Transverse colon (tissue), 4 donors: ENCODE data around the gene SCMH1. TPM values are rescaled to one million over a fixed set of nuclear protein-coding genes. Genes with fewer than 3 reads are reported as not detected.

Source experiments
- DNase-seq: peaks from one replicate; pipeline ENCODE4 v3.0.0-alpha.2; 2019
- H3K27ac ChIP-seq, 4 donors: fragments of 200-600 bp; sonication (generic); 2 replicates each; pipeline ENCODE4 v1.5.1; 2016 to 2018; ENCODE audit warnings: inconsistent platforms in 4 of 4
- H3K27me3 ChIP-seq: fragments of 200-600 bp; sonication (generic); 2 replicates; pipeline ENCODE4 v1.5.1; 2017; ENCODE audit warnings: inconsistent platforms
- H3K36me3 ChIP-seq, 4 donors: fragments of 200-600 bp; sonication (generic); 2 replicates each; pipeline ENCODE4 v1.5.1; 2017 to 2019; ENCODE audit warnings: inconsistent platforms in 4 of 4
- H3K4me1 ChIP-seq, 4 donors: fragments of 200-600 bp; sonication (generic); 2 replicates each; pipeline ENCODE4 v1.5.1; 2017 to 2020; ENCODE audit warnings: inconsistent platforms in 4 of 4
- H3K4me3 ChIP-seq, 4 donors: fragments of 200-600 bp; sonication (generic); 1 replicate in 1 of 4; 2 replicates in 3 of 4; pipeline versions ENCODE4 v1.5.1 to v1.6.1; 2017 to 2019; ENCODE audit warnings: inconsistent platforms in 4 of 4
- H3K9me3 ChIP-seq, 2 donors: fragments of 200-600 bp; sonication (generic); 2 replicates each; pipeline ENCODE4 v1.5.1; 2017 to 2019; ENCODE audit warnings: inconsistent platforms in 2 of 2
- CTCF ChIP-seq, 5 experiments: fragments of 200-600 bp in 3 of 5; fragments of 450-650 bp in 2 of 5; sonication (generic) in 3 of 5; IDR thresholded peaks; 1 replicate in 2 of 5; 2 replicates in 3 of 5; pipeline ENCODE4 v1.5.1; 2016 to 2017; ENCODE audit warnings: antibody characterized with exemption in 5 of 5, inconsistent platforms in 3 of 5, mild to moderate bottlenecking in 2 of 5, moderate library complexity in 1 of 5
- EP300 ChIP-seq: sonication (generic); formaldehyde crosslinking; IDR thresholded peaks from one replicate; pipeline ENCODE4 v1.6.1; 2017; ENCODE audit warnings: antibody characterized with exemption, low read depth
- POLR2A ChIP-seq: fragments of 450-650 bp; IDR thresholded peaks from one replicate; pipeline ENCODE4 v1.6.1; 2016; ENCODE audit warnings: antibody characterized with exemption, mild to moderate bottlenecking, moderate library complexity
- POLR2AphosphoS5 ChIP-seq, 3 donors: sonication (generic); formaldehyde crosslinking; IDR thresholded peaks; one replicate each; pipeline ENCODE4 v1.6.1; 2016; ENCODE audit warnings: antibody characterized with exemption in 3 of 3
- WGBS, 2 donors: methylation state at CpG; one replicate each; pipeline ENCODE4 v1.1.5; 2018; ENCODE audit warnings: low coverage in 1 of 2; 5-methylcytosine and 5-hydroxymethylcytosine counted together
- in situ Hi-C, 4 donors: fragments of 200-750 bp; cut with MboI; loops; one replicate each; pipeline versions ENCODE4 v1.15.0 to v1.15.1; 2017; ENCODE audit warnings: low sequenced_read_pairs in 3 of 4, low pct_ligation_motif_present in 1 of 4, low pct_unique_long_range_greater_than_20kb in 1 of 4
- intact Hi-C: fragments of 100-400 bp; cut with DNase I; formaldehyde crosslinking; loops from one replicate; pipeline ENCODE4 v1.15.1; 2023; ENCODE audit warnings: low total_unique reads
- total RNA-seq, 4 donors: library from RNA; depleted of rRNA; stranded (reverse); fragments of >200 nt; gene quantifications; one replicate each; pipeline ENCODE4 v1.1.0, GENCODE V29; 2016

The SCMH1 gene
- total RNA-seq, 4 donors from 2014 or later = 24.5 to 66.8 (median 49.1) TPM

- H3K27me3 ChIP-seq = no peaks in the 10 kb centered on the region
- no peak for TF ChIP-seq EP300
- no peak for TF ChIP-seq POLR2A
- no peak for TF ChIP-seq POLR2AphosphoS5 (IDR thresholded peaks at IDR 0.05)
- TF ChIP-seq CTCF (IDR thresholded peaks at IDR 0.05) = no peak
- H3K4me3 ChIP-seq = no peak overlapping the region
- peaks cover 7 to 26% (median 16%) of the 10 kb centered on the region in 4 donors for H3K4me1 ChIP-seq
- WGBS, 2 donors = 85 to 89% methylated on average over 2 to 3 of the region's 3 CpGs
- H3K27ac ChIP-seq = no peak overlapping the region
- peaks cover 0 to 8% (median 3%) of the 10 kb centered on the region in 4 donors for H3K36me3 ChIP-seq
- in situ Hi-C loops (loop anchor here in 1 of 4 donors (25.0 kb wide), 1 partner anchor 196 kb away; the partner anchor contains the start of gene SCMH1), intact Hi-C loops (no loop called here)
- no peaks in the 10 kb centered on the region for H3K9me3 ChIP-seq
- no peak for DNase-seq
Measured at GRCh38 chr1:41041614-41042270, 200.4 kb downstream of the SCMH1 start.

GRCh38 chr1:41038110-41038509 lies 204.0 kb downstream of the SCMH1 start:
- Histone ChIP-seq H3K4me3 (no peak overlapping the region), H3K9me3 (no peaks in the 10 kb centered on the region), H3K36me3 (peaks cover 0 to 17% (median 10%) of the 10 kb centered on the region in 4 donors), H3K27ac (no peak overlapping the region), H3K4me1 (no peaks in the 10 kb centered on the region), H3K27me3 (no peaks in the 10 kb centered on the region)
- in situ Hi-C loops (loop anchor here in 1 of 4 donors (25.0 kb wide), 1 partner anchor 199 kb away; the partner anchor contains the start of gene SCMH1), intact Hi-C loops (no loop called here)
- WGBS, 2 donors = 95 to 100% methylated on average over 1 to 5 of the region's 5 CpGs
- DNase-seq = no peak
- TF ChIP-seq POLR2A = no peak
- TF ChIP-seq POLR2AphosphoS5 (IDR thresholded peaks at IDR 0.05) = no peak
- TF ChIP-seq EP300 = no peak
- TF ChIP-seq CTCF (IDR thresholded peaks at IDR 0.05) = no peak

- intact Hi-C loops = no loop called here
- in situ Hi-C loops = loop anchor here in 1 of 4 donors (25.0 kb wide), 1 partner anchor 200 kb away; the partner anchor contains the start of gene SCMH1
- no peak overlapping the region for H3K27ac ChIP-seq
- peaks cover 0 to 24% (median 12%) of the 10 kb centered on the region in 4 donors for H3K36me3 ChIP-seq
- H3K27me3 ChIP-seq = no peaks in the 10 kb centered on the region
- 86 to 92% methylated on average over 1 to 3 of the region's 3 CpGs for WGBS, 2 donors
- TF ChIP-seq CTCF (IDR thresholded peaks at IDR 0.05) = no peak
- TF ChIP-seq POLR2A = no peak
- no peak for TF ChIP-seq EP300
- no peak for TF ChIP-seq POLR2AphosphoS5 (IDR thresholded peaks at IDR 0.05)
- H3K4me1 ChIP-seq = no peaks in the 10 kb centered on the region
- no peak for DNase-seq
- no peaks in the 10 kb centered on the region for H3K9me3 ChIP-seq
- H3K4me3 ChIP-seq = no peak overlapping the region
Measured at GRCh38 chr1:41037116-41037903, 204.8 kb downstream of the SCMH1 start.

GRCh38 chr1:41033272-41033671 lies 208.8 kb downstream of the SCMH1 start:
- in situ Hi-C loops (loop anchor here in 1 of 4 donors (25.0 kb wide), 1 partner anchor 204 kb away; the partner anchor contains the start of gene SCMH1), intact Hi-C loops (no loop called here)
- DNase-seq = no peak
- no peaks in the 10 kb centered on the region for H3K9me3 ChIP-seq
- WGBS, 2 donors = 95 to 100% methylated on average over 1 to 3 of the region's 3 CpGs
- no peaks in the 10 kb centered on the region for H3K4me1 ChIP-seq
- H3K27ac ChIP-seq = no peak overlapping the region
- no peak overlapping the region for H3K4me3 ChIP-seq
- no peak for TF ChIP-seq POLR2AphosphoS5 (IDR thresholded peaks at IDR 0.05)
- TF ChIP-seq EP300 = no peak
- no peak for TF ChIP-seq CTCF (IDR thresholded peaks at IDR 0.05)
- no peak for TF ChIP-seq POLR2A
- H3K27me3 ChIP-seq = no peaks in the 10 kb centered on the region
- H3K36me3 ChIP-seq = peaks cover 0 to 26% (median 11%) of the 10 kb centered on the region in 4 donors
